ENCODE results near the gene FAS.

Gene FAS

GRCh38 chr10:88990384-88991160, at the start of gene FAS:
FAS (plus strand) TSS chr10:88990798; CDS start chr10:88990877, 79 bp downstream.
- no peak for DNase-seq (ENCODE audit: low read depth)

GRCh38 chr10:88941026-88941425, 49.6 kb upstream of the FAS start:
- no peak for DNase-seq (ENCODE audit: low read depth)

- no peak for DNase-seq (ENCODE audit: low read depth)
Observed at GRCh38 chr10:88943778-88944177, 46.8 kb upstream of the FAS start.

GRCh38 chr10:88944813-88945212, 45.8 kb upstream of the FAS start:
- no peak for DNase-seq (ENCODE audit: low read depth)

GRCh38 chr10:88946200-88946599, 44.4 kb upstream of the FAS start:
- DNase-seq (ENCODE audit: low read depth), result no peak

- DNase-seq (ENCODE audit: low read depth), result no peak
Observed at GRCh38 chr10:88946965-88947590, 43.5 kb upstream of the FAS start.

GRCh38 chr10:88949051-88949450, 41.5 kb upstream of the FAS start:
- no peak for DNase-seq (ENCODE audit: low read depth)

- no peak for DNase-seq (ENCODE audit: low read depth)
Observed at GRCh38 chr10:88949912-88950837, 40.4 kb upstream of the FAS start.

- no peak for DNase-seq (ENCODE audit: low read depth)
Observed at GRCh38 chr10:88952647-88953111, 37.9 kb upstream of the FAS start, which contains the start of gene ACTA2. ACTA2 (minus strand) TSS chr10:88952773; CDS start chr10:88948930, 3,843 bp downstream.

- no peak for DNase-seq (ENCODE audit: low read depth)
Observed at GRCh38 chr10:88953662-88954061, 36.9 kb upstream of the FAS start.

GRCh38 chr10:88954458-88955083, 36.0 kb upstream of the FAS start:
- DNase-seq (ENCODE audit: low read depth), result no peak

- no peak for DNase-seq (ENCODE audit: low read depth)
Observed at GRCh38 chr10:88957381-88957780, 33.2 kb upstream of the FAS start.

GRCh38 chr10:88958721-88959120, 31.9 kb upstream of the FAS start:
- no peak for DNase-seq (ENCODE audit: low read depth)

GRCh38 chr10:88960802-88961201, 29.8 kb upstream of the FAS start:
- DNase-seq (ENCODE audit: low read depth), result no peak

- no peak for DNase-seq (ENCODE audit: low read depth)
Observed at GRCh38 chr10:88961266-88961665, 29.3 kb upstream of the FAS start.

- DNase-seq (ENCODE audit: low read depth), result no peak
Observed at GRCh38 chr10:88962336-88962735, 28.3 kb upstream of the FAS start.

GRCh38 chr10:88963318-88963717, 27.3 kb upstream of the FAS start:
- no peak for DNase-seq (ENCODE audit: low read depth)

- DNase-seq (ENCODE audit: low read depth), result no peak
Observed at GRCh38 chr10:88964360-88964759, 26.2 kb upstream of the FAS start.

- no peak for DNase-seq (ENCODE audit: low read depth)
Observed at GRCh38 chr10:88964869-88965415, 25.7 kb upstream of the FAS start.

GRCh38 chr10:88966797-88967196, 23.8 kb upstream of the FAS start:
- no peak for DNase-seq (ENCODE audit: low read depth)

- no peak for DNase-seq (ENCODE audit: low read depth)
Observed at GRCh38 chr10:88968391-88968790, 22.2 kb upstream of the FAS start.
